ENCODE data around the gene RNF213. TPM values are rescaled to one million over a fixed set of nuclear protein-coding genes. Genes with fewer than 3 reads are reported as not detected.

The RNF213 gene
- total RNA-seq (100 to 1,000 TPM; 135 to 198 TPM), polyA plus RNA-seq (10 to 100 TPM; 67.0 to 76.7 TPM)
- long read RNA-seq, donor 1, partial matches to known transcripts, result 10 of 12 reads
- long read RNA-seq, donor 1, other reads (novel, unspliced or antisense), result 0 of 12 reads
- long read RNA-seq, donor 2, partial matches to known transcripts, result 11 of 11 reads
- long read RNA-seq, donor 2, other reads (novel, unspliced or antisense), result 0 of 11 reads
- long read RNA-seq, donor 3, partial matches to known transcripts, result 0 of 1 reads
- long read RNA-seq, donor 3, other reads (novel, unspliced or antisense), result 0 of 1 reads
- long read RNA-seq, donor 4, partial matches to known transcripts, result 0 of 1 reads
- long read RNA-seq, donor 4, other reads (novel, unspliced or antisense), result 0 of 1 reads
- long read RNA-seq, donor 5, partial matches to known transcripts, result 11 of 12 reads
- long read RNA-seq, donor 5, other reads (novel, unspliced or antisense), result 0 of 12 reads

GRCh38 chr17:80260791-80261158 lies at the start of gene RNF213:
TSS of gene RNF213 (plus strand) at chr17:80260852. CDS start at chr17:80263682, 2,830 bp downstream.
- no peak for TF ChIP-seq CTCF (IDR thresholded peaks at IDR 0.05; ENCODE audit: control extremely low read depth, extremely low read depth)
- no peaks in the 10 kb centered on the region for H3K27me3 ChIP-seq (ENCODE audit: control insufficient read depth in 3 of 3, insufficient read depth in 3 of 3, low read length in 2 of 3)
- H3K9ac ChIP-seq (ENCODE audit: insufficient read depth in 1 of 2, low read length in 2 of 2), result peak within 1 kb of the TSS in 1 of 2 donors; percentile 58
- 0 to 2% methylated on average over 13 to 52 of the region's 54 CpGs for WGBS, 2 donors
- H3K36me3 ChIP-seq (ENCODE audit: control insufficient read depth in 4 of 4, insufficient read depth in 4 of 4, low read length in 4 of 4), result no peaks in the 10 kb centered on the region
- ATAC-seq (ENCODE audit: insufficient read depth, low FRiP score), result peak; percentile 20
- H3K4me3 ChIP-seq, result peak within 1 kb of the TSS; percentile 87
- H3K4me1 ChIP-seq (ENCODE audit: control insufficient read depth in 5 of 5, insufficient read depth in 5 of 5, low read length in 5 of 5), result peaks cover 3 to 33% (median 18%) of the 10 kb centered on the region in 5 donors
- peak within 1 kb of the TSS; percentile 95 to 97 for H3K27ac ChIP-seq (ENCODE audit: low read depth in 1 of 2, low read length in 1 of 2)
- no peaks in the 10 kb centered on the region for H3K9me3 ChIP-seq (ENCODE audit: control insufficient read depth in 4 of 4, insufficient read depth in 3 of 4, low read length in 3 of 4)
- DNase-seq, result peak; percentile 37 to 42 (median 38)

GRCh38 chr17:80212109-80212508 lies 48.5 kb upstream of the RNF213 start:
- no peak overlapping the region for H3K27ac ChIP-seq (ENCODE audit: low read depth in 1 of 2, low read length in 1 of 2)
- no peaks in the 10 kb centered on the region for H3K9me3 ChIP-seq (ENCODE audit: control insufficient read depth in 4 of 4, insufficient read depth in 3 of 4, low read length in 3 of 4)
- no peaks in the 10 kb centered on the region for H3K27me3 ChIP-seq (ENCODE audit: control insufficient read depth in 3 of 3, insufficient read depth in 3 of 3, low read length in 2 of 3)
- no peaks in the 10 kb centered on the region for H3K4me1 ChIP-seq (ENCODE audit: control insufficient read depth in 5 of 5, insufficient read depth in 5 of 5, low read length in 5 of 5)
- no peak for DNase-seq
- no peak for ATAC-seq (ENCODE audit: insufficient read depth, low FRiP score)
- no peak for TF ChIP-seq CTCF (IDR thresholded peaks at IDR 0.05; ENCODE audit: control extremely low read depth, extremely low read depth)
- peaks cover 3 to 72% (median 27%) of the 10 kb centered on the region in 4 donors for H3K36me3 ChIP-seq (ENCODE audit: control insufficient read depth in 4 of 4, insufficient read depth in 4 of 4, low read length in 4 of 4)
- H3K4me3 ChIP-seq, result no peak overlapping the region
- WGBS, 2 donors, result 94 to 96% methylated on average over 22 of the region's 22 CpGs
- no peak overlapping the region for H3K9ac ChIP-seq (ENCODE audit: insufficient read depth in 1 of 2, low read length in 2 of 2)

GRCh38 chr17:80212511-80212910 lies 48.1 kb upstream of the RNF213 start:
- Histone ChIP-seq H3K27ac (ENCODE audit: low read depth in 1 of 2, low read length in 1 of 2) (no peak overlapping the region), H3K27me3 (ENCODE audit: control insufficient read depth in 3 of 3, insufficient read depth in 3 of 3, low read length in 2 of 3) (no peaks in the 10 kb centered on the region), H3K9me3 (ENCODE audit: control insufficient read depth in 4 of 4, insufficient read depth in 3 of 4, low read length in 3 of 4) (no peaks in the 10 kb centered on the region), H3K4me1 (ENCODE audit: control insufficient read depth in 5 of 5, insufficient read depth in 5 of 5, low read length in 5 of 5) (no peaks in the 10 kb centered on the region), H3K36me3 (ENCODE audit: control insufficient read depth in 4 of 4, insufficient read depth in 4 of 4, low read length in 4 of 4) (peaks cover 3 to 76% (median 31%) of the 10 kb centered on the region in 4 donors), H3K9ac (ENCODE audit: insufficient read depth in 1 of 2, low read length in 2 of 2) (no peak overlapping the region), H3K4me3 (no peak overlapping the region)
- 85 to 92% methylated on average over 12 of the region's 12 CpGs for WGBS, 2 donors
- TF ChIP-seq CTCF (IDR thresholded peaks at IDR 0.05; ENCODE audit: control extremely low read depth, extremely low read depth), result no peak
- ATAC-seq (ENCODE audit: insufficient read depth, low FRiP score) (no peak), DNase-seq (no peak)

All from lung (tissue), 16 donors.